ENCODE results near the gene CBR3. TPM values are rescaled to one million over a fixed set of nuclear protein-coding genes. Genes with fewer than 3 reads are reported as not detected.
A peak's percentile ranks its signal among the peaks of the same experiment; 100 is the strongest.
"Not testable (repeated sequence)": the region's sequence is repeated elsewhere in the genome, so short reads cannot be mapped to it uniquely, and the experiment has no call there.

CBR3 gene
- polyA plus RNA-seq, 4 donors, result 1.2 to 2.2 (median 1.6) TPM

DNA sequence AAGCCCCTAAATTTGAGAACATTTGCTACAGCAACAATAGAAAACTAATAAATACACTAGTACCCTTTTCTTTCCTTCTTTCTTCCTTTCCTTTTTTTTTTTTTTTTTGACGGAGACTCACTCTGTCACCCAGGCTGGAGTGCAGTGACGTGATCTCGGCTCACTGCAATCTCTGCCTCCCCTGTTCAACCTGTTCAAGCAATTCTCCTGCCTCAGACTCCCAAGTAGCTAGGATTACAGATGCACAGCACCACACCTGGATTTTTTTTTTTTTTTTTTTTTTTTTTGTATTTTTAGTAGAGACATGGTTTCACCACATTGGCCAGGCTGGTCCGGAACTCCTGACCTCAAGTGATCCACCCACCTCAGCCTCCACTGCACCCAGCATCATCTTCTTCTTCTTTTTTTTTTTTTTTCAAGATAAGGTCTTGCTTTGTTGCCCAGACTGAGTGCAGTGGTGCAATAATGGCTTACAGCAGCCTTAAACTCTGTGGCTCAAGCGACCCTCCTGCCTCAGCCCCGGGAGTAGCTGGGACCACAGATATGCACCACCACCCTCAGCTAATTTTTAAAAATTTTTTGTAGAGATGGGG is 19.6 kb upstream of the CBR3 start:
- no peak for DNase-seq (ENCODE audit: low read depth in 4 of 4, low spot score in 2 of 4)

DNA sequence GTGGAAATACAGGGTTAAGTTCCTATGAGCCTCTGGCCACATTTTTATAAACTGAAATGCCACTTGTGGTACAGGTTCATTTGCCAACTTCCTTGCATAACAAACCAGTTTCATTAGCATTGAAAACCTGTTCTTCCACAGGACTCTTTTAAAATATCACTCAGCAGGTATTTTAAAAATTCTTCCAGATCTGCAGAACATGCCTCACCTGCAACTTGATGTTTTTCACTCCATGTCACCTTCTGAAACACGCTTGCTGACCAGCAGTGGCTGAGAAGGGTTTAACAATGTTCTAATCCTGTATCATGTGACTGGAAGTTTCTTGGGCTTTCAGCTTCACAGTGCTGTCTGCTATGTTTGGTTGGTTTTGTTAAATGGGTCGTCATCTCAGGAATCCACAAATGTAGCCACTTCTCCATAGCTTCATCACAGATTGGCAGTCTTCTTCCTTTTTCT is 17.6 kb upstream of the CBR3 start:
- DNase-seq (ENCODE audit: low read depth in 4 of 4, low spot score in 2 of 4), result no peak

DNA sequence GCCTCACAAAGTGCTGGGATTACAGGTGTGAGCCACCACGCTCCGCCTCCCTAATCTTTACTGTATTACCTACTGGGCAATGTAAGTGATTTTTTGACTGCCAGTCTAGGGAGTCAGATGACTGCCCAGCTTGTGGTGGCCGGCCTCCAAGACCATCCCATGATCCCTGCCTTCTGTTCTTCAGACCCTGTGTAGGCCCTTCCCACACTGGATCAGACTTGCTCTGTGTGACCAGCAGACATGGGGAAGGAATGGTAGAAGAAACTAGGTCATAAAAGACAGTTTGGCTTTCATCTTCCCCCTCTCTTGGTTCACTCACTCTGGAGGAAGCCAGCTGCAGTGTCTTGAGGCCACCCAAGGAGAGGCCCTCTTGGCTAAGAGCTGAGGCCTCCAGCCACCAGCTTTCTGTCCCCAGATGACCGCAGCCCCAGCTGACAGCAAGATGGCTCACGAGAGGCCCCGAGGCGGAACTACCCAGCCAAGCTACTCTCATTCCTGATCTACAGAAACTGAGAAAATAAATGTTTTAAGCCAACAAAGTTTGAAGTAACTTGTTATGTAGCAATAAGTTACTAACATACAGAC is 14.5 kb upstream of the CBR3 start:
- DNase-seq (ENCODE audit: low read depth in 4 of 4, low spot score in 2 of 4), result no peak

DNA sequence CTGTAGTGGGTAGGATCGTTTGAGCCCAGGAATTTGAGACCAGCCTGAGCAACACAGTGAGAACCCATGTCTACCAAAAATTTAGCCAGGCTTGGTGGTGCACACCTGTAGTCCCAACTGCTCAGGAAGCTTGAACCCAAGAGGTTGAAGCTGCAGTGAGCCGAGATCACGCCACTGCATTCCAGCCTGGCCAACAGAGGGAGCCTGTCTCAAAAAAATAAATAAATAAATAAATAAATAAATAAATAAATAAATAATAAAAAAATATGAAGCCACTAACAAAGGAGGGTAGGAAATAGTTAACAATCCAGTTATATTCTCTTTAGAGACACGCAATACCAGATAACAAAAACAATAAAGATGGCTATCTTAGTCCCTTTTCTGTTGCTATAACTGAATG is 11.9 kb upstream of the CBR3 start:
- DNase-seq (ENCODE audit: low read depth in 4 of 4, low spot score in 2 of 4), result no peak

DNA sequence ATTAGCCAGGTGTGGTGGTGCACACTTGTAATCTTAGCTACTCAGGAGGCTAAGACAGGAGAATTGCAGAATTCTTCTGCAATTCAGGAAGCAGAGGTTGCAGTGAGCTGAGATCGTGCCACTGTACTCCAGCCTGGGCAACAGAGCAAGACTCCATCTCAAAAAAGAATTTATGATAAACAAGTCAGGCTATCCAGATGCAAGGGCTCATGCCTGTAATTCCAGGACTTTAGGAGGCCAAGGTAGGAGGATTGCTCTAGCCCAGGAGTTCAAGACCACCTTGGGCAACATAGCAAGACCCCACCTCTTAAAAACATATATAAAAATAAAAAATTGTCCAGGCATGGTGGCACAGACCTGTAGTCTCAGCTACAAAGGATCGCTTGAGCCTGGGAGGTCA is 10.5 kb upstream of the CBR3 start:
- no peak for DNase-seq (ENCODE audit: low read depth in 4 of 4, low spot score in 2 of 4)

DNA sequence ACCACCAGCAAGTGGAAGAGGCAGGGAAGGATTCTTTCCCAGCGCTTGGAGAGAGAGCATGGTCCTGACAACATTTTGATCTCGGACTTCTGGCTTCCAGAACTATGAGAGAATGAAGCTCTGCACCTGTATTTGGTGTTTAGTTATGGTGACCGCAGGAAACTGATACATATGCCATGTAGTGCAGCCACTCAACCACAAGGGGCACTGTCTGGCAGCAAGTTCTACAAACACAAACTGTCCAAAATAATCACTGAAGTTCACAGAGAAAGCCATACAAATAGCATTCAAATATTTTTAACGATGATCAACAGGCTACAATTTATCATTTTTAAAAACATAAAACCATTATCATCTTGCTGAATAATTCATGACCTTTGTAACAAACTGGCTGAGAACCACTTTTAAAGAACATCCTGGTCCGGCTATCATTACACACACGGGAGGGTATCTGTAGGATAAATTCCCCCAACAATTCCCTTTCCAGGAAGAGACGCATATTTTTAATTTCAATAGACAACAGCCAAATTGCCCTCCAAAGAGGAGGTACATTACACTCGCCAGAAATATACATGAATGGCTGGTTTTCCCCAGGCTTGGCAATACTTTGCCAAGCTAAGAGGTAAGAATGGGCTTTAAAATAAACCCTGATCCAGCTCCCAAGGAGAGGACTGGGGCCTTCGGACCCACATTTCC is 9.2 kb upstream of the CBR3 start:
- no peak for DNase-seq (ENCODE audit: low read depth in 4 of 4, low spot score in 2 of 4)

DNA sequence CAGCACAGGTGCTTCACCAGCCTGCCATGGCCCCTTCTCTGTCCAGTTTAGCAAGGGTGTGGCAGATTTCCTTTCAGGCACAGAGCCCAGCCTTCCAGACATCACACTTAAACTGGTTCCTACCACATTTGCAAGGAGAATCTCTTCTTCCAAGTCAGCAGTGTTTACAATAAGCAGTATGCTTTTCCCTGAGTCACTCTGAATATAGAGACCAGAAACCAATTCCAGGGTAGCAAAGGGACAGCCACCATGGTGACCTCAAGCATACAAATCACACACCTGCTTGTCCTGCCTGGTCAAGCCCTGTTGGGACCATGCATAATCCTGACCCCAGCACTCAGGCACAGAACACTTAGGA is 8.7 kb upstream of the CBR3 start:
- no peak for DNase-seq (ENCODE audit: low read depth in 4 of 4, low spot score in 2 of 4)

DNA sequence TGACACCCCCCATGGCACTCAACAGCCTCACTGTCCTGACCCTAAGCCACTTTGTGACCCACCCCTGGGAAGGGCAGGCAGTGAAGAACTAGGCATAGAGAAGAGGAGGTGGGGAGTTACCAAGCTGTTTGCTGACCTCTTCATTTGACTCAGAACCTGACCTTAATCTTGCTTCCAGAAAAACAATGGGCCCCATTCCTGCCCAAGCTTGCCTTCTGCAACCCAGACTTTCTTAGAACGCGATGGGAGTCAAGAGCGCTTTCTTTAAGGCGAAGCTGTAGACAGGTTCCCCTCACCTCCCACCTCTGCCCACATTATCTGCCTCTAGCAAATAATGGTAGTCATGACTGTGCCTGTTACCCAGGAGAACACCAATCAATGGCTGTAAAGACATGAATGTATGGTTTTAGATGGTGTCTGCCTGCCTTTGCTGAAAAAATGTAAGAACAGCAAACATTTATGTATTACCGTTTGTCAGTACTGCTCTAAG is 8.2 kb upstream of the CBR3 start:
- no peak for DNase-seq (ENCODE audit: low read depth in 4 of 4, low spot score in 2 of 4)

DNA sequence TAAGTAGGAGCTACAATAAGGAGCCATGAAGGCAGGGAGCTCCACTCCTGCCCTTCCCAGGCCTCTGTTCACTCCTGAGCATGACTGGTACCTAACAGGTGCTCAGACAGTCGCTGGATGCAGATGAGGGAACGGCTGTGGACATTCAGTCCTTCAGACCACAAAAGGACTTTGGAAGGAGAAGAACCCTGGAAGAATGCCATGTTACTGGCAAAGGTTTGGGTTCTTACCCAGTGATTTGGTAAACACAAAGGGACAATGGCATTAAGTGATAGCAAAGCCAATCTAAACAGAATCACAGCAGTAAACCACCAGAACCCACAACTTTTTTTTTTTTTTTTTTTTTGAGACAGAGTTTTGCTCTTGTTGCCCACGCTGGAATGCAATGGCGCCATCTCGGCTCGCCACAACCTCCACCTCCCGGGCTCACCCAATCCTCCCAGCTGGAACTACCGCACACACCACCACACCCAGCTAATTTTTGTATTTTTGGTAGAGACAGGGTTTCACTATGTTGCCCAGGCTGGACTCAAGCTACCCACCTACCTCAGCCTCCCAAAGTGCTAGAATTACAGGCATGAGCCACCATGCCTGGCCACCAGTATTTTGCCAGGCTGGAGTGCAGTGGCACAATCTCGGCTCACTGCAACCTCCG is 7.5 kb upstream of the CBR3 start:
- DNase-seq (ENCODE audit: low read depth in 4 of 4, low spot score in 2 of 4), result no peak

DNA sequence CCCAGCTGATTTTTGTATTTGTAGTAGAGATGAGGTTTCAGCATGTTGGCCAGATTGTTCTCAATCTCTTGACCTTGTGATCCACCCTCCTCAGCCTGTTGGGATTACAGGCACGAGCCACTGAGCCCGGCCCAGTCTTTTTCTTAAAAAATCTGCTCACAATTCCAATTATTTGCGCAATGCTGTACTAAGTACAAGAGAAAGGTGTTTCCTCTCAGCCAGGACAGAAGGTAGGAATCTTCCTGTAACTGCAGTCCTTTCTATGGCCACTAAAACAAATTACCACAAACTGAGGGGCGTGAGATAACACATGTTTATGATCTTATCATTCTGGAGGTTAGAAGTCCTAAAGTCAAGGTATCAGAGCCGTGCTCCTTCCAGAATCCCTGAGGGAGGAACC is 6.9 kb upstream of the CBR3 start:
- no peak for DNase-seq (ENCODE audit: low read depth in 4 of 4, low spot score in 2 of 4)

DNA sequence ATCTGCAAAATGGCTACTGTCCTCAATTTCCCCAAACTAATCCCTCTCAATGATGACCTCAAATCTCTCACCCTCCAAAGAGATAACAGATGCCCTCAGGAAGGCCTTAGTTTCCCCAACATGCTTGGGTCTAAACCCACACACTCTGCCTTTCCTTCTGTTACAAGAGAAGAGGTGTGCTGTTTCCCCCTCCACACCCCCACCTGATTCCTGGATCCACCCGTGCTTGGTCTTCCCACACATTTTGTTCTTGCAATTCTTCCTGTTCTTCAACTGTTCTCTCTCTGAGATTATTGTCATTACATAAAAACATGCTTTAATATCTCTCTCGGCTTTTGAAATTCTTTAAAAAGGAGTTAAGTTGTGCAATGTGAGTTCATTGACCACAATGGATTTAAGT is 5.7 kb upstream of the CBR3 start:
- no peak for DNase-seq (ENCODE audit: low read depth in 4 of 4, low spot score in 2 of 4)

DNA sequence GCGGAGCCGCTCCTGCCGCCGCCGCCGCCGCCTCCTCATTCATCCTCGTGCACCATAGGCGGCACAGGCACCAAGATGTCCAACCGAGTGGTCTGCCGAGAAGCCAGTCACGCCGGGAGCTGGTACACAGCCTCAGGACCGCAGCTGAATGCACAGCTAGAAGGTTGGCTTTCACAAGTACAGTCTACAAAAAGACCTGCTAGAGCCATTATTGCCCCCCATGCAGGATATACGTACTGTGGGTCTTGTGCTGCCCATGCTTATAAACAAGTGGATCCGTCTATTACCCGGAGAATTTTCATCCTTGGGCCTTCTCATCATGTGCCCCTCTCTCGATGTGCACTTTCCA is 4.5 kb upstream of the CBR3 start:
- DNase-seq (ENCODE audit: low read depth in 4 of 4, low spot score in 2 of 4), result not testable (repeated sequence)

DNA sequence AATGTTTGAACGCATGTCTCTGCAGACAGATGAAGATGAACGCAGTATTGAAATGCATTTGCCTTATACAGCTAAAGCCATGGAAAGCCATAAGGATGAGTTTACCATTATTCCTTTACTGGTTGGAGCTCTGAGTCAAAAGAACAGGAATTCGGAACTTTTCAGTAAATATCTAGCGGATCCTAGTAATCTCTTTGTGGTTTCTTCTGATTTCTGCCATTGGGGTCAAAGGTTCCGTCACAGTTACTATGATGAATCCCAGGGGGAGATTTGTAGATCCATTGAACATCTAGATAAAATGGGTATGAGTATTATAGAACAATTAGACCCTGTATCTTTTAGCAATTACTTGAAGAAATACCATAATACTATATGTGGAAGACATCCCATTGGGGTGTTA is 4.0 kb upstream of the CBR3 start:
- not testable (repeated sequence) for DNase-seq (ENCODE audit: low read depth in 4 of 4, low spot score in 2 of 4)

DNA sequence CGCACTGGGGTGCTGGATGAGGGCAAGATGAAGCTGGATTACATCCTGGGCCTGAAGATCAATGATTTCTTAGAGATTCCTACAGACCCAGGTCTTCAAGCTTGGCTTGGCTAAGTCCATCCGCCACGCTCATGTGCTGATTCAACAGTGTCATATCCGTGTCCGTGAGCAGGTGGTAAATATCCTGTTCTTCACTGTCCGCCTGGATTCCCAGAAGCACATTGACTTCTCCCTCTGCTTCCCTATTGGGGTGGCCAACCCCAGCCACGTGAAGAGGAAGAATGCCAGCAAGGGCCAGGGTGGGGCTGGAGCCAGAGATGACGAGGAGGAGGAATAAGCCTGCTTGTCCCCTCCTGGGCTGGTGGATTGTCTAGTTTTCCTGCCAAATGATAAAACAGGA is 2.2 kb upstream of the CBR3 start:
- no peak for DNase-seq (ENCODE audit: low read depth in 4 of 4, low spot score in 2 of 4)

DNA sequence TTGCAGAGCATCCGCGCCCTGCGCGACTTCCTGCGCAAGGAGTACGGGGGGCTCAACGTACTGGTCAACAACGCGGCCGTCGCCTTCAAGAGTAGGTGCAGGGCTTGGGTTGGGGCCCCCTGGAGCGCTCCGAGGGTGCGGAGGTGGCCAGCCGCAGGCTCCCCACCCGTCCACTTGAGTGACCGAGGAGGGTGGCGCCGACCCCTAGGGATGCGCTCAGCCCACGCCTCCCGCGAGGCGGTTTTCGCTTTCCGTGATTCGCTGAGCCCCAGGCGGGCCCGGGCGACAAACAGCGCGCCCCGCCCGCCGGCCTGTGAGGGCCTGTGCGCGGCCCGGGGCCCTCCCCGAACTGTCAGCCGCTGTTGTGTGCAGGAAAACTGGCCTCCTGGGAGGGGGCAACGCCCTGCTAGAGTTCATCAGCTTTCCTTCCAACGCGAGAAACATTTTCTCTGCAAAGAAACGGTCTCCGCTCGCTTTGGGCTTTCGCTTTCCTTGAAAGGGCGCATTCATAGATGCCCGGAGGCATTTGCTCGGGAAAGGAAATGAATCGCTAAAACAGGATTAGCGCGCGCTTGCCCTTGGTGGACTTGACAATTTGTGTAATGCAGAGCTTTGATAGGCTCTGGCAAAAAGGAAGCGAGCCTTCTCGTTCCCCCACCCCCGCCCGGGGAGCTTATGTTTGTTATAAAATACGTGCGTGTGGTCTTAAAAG is 668 bp downstream of the CBR3 start:
- DNase-seq (ENCODE audit: low read depth in 4 of 4, low spot score in 2 of 4), result no peak

DNA sequence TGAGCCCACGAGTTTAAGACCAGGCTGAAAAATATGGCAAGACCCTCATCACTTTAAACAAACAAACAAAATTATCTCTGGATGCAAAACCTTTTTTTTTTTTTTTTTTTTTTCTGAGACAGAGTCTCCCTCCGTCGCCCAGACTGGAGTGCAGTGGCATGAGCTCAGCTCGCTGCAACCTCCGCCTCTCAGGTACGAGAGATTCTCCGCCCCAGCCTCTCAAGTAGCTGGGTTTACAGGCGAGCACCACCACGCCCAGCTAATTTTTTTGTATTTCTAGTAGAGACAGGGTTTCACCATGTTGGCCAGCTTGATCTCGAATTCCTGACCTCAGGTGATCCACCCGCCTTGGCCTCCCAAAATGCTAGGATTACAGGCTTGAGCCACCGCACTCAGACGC is 4.9 kb downstream of the CBR3 start:
- DNase-seq (ENCODE audit: low read depth in 4 of 4, low spot score in 2 of 4), result not testable (repeated sequence)

DNA sequence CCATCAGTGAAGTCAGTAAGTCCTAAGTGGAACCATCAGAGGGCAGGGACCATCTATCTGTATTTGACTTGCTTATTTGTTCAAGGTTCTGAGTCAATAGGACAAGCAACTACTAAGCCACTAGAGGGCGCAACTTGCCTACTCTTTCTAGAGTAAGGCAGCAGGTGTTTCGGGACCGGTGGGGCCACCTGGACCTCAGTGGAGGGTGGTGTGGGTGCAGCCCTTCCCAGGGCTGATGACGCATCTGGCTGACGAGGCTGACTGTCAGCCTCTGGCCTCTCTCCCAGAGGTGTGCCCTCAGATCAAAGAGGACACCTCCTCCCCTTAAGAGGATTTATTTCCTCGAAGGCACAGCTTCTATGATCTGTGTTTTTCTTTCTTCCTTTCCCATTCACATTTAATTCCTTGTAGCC is 6.6 kb downstream of the CBR3 start:
- DNase-seq (ENCODE audit: low read depth in 4 of 4, low spot score in 2 of 4), result peak in 2 of 4 donors; percentile 66 to 78

DNA sequence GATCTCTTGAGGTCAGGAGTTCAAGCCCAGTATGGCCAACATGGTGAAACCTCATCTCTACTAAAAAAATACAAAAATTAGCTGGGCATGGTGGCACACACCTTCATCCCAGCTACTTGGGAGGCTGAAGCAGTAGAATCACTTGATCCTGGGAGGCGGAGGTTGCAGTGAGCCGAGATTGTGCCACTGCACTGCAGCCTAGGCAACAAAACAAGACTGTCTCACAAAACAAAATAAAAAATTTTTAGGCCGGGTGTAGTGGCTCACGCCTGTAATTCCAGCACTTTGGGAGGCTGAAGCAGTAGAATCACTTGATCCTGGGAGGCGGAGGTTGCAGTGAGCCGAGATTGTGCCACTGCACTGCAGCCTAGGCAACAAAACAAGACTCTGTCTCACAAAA is 9.4 kb downstream of the CBR3 start:
- DNase-seq (ENCODE audit: low read depth in 4 of 4, low spot score in 2 of 4), result not testable (repeated sequence)

DNA sequence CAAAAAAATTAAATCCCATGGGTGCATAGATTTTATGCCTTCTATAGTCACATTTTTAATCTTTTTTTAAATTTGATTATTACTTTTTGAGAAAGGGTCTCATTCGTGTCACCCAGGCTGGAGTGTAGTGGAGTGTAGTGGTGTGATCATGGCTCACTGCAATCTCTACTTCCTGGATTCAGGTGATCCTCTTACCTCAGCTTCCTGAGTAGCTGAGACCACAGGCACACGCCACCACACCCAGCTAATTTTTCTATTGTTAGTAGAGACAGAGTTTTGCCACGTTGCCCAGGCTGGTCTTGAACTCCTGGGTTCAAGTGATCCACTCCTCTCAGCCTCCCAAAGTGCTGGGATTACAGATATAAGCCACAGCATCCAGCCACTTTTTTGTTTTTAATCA is 10.4 kb downstream of the CBR3 start:
- DNase-seq (ENCODE audit: low read depth in 4 of 4, low spot score in 2 of 4), result no peak

DNA sequence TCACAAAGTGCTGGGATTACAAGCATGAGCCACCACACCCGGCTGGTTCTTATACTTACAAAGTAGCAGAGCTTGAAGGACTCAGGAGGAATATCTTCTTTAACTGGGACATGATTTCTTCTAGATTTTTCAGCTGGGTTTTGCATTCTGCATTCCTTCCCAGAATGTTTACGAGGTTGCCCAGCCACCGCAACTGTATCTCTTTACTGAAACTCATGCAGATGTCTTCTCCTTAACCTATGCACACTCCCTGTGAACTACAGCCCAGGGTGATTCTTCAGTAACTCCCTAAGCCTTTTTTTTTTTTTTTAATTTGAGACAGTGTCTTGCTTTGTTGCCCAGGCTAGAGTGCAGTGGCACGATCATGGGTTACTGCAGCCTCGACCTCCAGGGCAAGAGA is 13.0 kb downstream of the CBR3 start:
- DNase-seq (ENCODE audit: low read depth in 4 of 4, low spot score in 2 of 4), result no peak

DNA sequence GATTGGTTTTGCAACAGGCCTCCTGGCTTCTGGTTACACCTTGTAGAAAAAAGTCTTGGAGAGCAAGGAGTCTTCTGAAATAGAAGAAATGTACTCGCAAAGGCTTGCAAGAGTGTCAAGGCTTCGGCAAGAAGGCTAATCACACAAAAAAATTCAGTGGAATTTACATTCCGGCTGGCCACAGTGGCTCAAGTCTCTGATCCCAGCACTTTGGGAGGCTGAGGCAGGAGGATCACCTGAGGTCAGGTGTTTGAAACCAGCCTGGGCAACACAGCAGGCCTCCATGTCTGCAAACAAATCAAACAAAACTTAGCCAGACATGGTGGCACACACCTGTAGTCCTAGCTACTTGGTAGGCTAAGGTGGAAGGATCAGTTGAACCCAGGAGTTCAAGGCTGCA is 14.0 kb downstream of the CBR3 start:
- DNase-seq (ENCODE audit: low read depth in 4 of 4, low spot score in 2 of 4), result no peak

All from left renal cortex interstitium (tissue), 4 donors.